Activated CD4-positive, alpha-beta T cell treated with anti-CD3 and anti-CD28 coated beads, Interleukin-2, amount 50 U/mL, for 1 hour (primary cell): ENCODE measurements around the gene LRRC10B.

Experiments
- DNase-seq: peaks from one replicate; pipeline ENCODE4 v3.0.0-alpha.2; 2020

LRRC10B gene

DNA sequence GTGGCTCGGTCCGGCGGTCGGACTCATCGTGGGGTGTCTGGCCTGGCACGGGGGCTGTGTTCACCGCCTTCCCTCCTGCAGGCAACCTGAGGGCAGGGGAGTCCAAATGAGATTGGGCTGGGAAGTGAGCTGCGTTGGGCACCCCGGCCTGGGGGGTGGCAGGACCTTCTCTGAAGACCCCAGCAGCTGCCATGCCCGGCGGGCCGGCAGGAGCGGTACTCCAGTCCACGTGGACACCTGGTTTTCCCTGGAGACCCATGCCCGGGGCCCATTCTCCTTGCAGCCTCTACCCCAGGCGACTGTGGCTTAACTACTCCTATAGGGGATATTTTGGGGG, 24.5 kb downstream of the LRRC10B start:
- no peak for DNase-seq

DNA sequence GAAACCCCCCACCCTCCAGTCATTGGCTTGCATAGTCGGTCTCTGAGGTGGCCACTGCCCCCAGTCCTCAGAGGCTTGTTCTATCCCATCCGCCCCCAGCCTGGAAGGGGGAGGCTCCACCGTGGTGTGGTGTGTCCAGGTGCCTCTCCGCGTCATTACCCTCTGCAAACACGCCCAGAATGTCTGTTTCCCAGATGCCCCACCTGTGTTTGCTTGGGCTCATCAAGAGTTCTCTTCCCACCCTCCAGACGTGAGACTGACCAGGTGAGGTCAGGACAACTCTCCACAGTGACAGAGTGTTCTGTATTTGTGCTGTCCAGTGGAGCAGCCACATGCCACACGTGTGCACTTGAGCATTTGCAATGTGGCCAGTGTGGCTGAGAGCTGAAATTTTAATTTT, 24.9 kb downstream of the LRRC10B start:
- DNase-seq: no peak

GRCh38 chr11:61534025-61534932, 25.7 kb downstream of the LRRC10B start:
- DNase-seq: no peak

DNA sequence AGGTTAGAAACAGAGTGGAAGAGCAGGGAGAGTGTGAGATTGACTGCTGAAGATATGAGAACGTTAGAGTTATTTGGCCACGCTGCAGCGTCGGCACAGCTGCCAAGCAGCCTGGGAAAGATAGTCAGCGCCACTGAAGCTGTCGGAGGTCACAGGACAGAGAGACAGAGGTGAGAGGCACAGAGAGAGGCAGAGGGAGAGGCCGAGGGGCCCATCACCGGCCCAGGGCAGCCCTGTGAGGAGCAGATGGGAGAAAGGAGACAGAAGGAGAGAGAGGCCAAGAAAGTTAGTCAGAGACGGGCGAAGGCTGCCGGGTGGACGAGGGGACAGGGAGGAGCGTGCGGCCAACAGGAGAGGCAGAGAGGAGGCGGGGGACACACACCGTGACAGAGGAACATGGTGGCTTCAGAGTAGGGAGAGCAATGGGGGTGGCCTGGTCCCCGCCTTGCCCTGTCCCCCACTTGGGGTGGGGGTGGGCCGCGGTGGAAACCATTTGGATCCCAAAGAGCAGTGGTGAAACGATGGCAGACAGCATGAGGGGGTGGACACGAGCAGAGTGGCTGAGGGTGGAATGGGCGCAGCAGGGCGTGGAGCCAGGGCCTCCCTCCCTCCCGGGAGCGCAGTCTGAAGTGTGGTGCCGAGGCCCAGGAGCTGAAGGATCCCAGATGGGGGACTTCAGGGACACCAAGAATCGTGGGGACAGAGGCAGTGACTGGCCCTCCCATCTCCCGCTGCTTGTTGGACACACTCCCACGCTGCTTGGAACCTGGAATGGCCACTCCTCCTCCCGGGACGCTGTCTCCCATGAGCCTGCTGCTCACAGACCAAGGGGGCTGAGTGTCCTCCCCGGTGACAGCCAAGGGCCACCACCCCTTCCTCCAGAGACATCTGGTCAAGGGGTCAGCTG, 26.6 kb downstream of the LRRC10B start:
- no peak for DNase-seq

DNA sequence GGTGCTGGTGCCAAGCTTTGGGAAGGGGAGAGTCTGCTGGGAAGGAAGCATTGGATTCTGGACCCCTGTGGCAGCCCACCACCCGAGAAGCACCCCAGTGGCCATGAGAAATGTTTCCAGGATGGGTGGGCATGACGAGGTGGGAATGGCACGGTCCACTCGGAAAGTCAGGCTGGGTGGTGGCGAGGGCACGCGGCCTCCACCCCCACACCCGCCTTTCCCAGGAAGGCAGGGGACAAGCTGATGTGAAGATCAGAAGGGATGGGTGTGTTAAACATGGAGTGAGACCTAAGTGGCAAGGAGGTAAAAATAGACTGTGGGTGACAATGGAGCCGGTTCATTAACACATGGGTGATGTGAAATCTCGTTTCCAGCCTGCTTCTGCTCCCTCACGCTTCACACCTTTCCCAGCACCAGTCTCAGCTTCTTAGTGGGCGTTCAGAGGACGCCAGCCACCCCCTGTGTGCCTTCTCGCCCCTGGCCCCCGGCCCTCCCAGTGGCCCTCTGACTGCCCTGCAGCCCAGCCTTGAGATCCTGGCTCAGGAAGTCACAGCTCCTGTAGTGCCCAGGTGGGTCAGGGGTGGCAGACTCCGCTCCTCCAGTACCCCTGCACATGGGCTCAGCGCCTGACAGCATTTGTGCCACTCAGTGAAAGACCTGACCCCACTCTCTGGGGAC, 27.6 kb downstream of the LRRC10B start:
- DNase-seq: no peak

- no peak for DNase-seq
Measured at GRCh38 chr11:61536676-61537270, 28.2 kb downstream of the LRRC10B start.

GRCh38 chr11:61537326-61537725, 28.8 kb downstream of the LRRC10B start:
- DNase-seq: no peak

DNA sequence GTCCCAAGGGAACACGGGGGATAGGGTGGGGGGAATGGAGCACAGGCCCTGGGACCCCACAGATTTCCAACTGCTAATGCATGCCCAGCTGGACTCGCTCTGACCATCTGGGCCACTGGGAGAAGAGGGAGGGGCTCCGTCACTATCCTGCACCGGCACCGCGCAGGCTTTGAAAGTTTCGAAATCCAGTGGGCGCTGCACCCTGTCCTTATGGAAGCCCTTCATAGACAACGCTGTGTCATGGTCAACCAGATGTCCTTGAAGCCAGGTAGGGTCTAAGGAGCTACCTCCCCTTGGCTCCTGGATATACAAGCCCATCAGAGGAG, 30.1 kb downstream of the LRRC10B start:
- no peak for DNase-seq

GRCh38 chr11:61539006-61539405, 30.5 kb downstream of the LRRC10B start:
- DNase-seq: no peak

- no peak for DNase-seq
Measured at GRCh38 chr11:61539831-61540357, 31.3 kb downstream of the LRRC10B start.

DNA sequence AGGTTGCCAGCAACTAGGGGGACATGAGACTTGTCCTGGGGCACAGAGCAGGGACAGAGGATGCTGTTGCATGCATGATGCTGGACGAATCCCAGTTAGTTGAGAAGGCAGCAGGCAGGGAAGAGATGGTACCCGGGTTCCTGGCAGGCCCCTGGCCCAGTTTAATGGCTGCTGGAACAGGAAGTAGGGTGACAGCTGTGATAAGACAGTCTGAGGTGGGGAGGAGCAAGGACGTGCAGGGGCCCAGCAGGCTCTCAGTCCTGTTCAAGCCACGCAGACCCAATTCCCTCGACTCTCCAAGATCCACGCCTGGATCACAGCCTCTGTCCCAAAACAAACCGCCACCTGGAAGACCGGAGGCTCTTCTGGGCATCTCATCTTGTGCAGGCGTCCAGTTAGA, 32.0 kb downstream of the LRRC10B start:
- DNase-seq: no peak

GRCh38 chr11:61541598-61541997, 33.0 kb downstream of the LRRC10B start:
- DNase-seq: no peak

DNA sequence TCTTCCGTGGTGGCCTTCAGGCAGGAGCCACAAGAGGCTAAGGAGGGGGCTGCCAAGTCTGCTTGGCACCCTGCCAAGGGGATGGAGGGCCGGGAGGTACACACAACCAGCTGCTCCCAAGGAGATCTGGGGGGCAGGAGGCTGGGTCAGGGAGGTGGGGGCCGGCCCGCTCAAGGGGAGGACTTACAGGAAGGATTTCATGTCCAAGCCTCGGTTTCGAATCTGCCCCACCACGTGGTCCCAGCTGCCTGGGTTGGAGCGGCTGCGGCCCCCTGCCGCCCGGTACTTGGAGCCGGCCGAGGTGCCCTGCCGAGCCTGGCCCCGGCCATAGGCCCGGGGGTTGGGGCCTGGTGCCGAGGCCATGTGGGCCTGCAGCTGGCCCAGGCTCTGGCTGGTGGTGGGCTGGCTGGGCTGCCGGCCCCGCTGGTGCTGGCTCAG, 33.5 kb downstream of the LRRC10B start:
- DNase-seq: no peak

GRCh38 chr11:61542705-61543104, 34.2 kb downstream of the LRRC10B start:
- DNase-seq: no peak

DNA sequence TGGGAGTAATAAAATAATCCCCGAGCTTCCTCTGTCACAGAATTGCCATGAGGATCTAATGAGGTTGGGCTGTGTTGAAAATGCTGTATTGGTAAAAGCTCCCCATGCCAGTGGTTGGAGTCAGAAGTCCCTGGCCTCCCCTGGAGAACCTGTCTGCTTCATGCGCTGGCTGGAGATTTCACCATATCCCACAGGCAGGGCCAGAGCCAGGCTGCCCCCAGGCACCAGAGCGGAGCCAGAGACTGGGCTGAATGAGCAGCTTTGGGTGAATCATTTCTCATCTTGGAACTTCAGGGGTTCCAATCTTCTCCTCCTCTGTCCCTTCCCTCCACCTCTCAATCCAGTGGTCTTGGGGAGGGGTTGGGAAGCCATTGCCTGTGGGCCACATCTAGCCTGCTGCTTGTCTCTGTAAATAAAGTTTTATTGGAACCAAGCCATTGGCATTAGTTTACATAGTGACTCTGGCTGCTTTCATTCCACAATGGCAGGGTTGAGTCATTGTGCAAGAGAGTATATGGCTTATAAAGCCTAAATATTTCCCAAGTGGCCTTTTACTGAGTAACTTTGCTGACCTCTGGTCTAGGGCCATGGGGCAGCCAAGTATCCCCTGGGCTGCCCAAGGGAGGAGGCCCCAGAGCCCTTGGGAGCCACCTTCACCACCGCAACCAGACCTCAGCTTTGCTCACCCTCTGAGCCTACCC, 35.2 kb downstream of the LRRC10B start:
- no peak for DNase-seq

GRCh38 chr11:61544466-61544865, 35.9 kb downstream of the LRRC10B start:
- DNase-seq: no peak

DNA sequence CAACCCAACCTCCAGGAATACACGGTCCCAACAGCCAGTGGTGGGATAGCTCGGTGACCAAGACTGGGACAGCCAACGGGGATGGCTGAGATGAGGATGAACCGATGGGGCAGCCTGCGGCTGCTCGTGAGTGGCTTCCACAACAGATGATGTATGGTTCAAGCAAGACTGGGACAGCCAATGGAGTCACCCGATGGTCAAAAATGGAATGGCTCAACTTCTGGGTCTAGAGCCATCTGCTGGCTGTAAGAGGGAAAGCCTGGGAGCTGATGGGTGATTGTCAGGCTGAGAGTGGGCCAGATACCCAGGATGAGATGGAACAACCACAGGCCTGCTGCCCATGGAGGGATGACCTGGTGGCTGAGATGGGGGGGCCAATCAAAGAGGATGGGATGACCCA, 36.8 kb downstream of the LRRC10B start:
- no peak for DNase-seq

GRCh38 chr11:61545921-61546320, 37.4 kb downstream of the LRRC10B start:
- DNase-seq: no peak

- no peak for DNase-seq
Measured at GRCh38 chr11:61546663-61547062, 38.1 kb downstream of the LRRC10B start.

GRCh38 chr11:61547246-61547645, 38.7 kb downstream of the LRRC10B start:
- no peak for DNase-seq

DNA sequence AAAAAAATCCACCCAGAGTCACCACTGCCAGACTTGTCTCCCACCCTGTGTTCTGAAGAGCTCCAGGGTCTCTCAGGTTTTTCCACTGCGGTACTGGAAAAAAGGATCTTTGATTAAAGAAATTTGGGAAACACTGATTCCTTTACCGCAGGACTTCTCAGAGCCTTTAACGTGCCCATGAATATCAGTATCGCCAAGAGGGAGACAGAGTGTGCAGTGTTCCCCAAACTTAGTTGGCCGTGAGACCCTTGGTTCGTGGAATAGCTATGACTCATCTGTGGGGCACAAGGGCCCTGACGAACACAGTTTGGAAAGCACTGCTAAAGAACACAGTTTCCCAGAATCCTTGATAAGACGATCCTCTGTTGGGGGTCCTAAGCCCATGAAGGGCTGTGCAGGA, 40.6 kb downstream of the LRRC10B start:
- DNase-seq: no peak
